ENCODE measurements around the gene LRRC27. TPM values are rescaled to one million over a fixed set of nuclear protein-coding genes. Genes with fewer than 3 reads are reported as not detected.

LRRC27 gene
- total RNA-seq, 1 donor from 2014 or later = 14.2 TPM

DNA sequence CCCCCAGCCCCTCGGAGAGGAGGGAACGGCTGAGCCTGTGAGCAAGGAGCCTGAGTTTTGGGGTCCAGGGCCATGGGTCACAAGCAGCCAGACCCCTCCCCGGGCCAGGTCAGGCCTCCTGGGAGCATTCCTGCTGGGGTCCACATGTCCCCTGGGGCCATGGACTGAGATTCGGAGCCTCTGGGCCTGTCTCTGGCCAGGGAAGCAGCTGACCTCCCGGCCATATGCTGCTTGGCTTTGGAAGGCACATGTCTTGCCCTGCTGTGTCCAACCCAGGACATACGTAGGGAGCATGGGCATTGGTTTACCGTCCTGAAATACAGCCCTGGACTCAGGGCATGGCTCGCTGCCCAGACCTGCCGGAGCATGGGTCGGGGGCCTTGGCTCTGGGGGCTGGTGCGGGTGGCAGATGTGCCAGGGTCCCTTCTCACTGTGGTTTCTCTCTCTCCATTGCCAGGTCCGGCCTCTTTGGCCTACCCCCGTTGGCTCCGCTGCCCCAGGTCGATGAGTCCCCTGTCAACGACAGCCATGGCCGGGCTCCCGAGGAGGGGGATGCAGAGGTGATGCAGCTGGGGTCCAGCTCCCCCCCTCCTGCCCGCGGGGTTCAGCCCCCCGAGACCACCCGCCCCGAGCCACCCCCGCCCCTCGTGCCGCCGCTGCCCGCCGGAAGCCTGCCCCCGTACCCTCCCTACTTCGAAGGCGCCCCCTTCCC is 72.3 kb downstream of the LRRC27 start:
- Mint-ChIP-seq H3K27ac (no peak overlapping the region), H3K36me3 (peaks cover 4% of the 10 kb centered on the region), H3K9me3 (no peaks in the 10 kb centered on the region), H3K4me1 (ENCODE audit: unreplicated experiment) (peaks cover 12% of the 10 kb centered on the region), H3K4me3 (no peak overlapping the region), H3K27me3 (no peaks in the 10 kb centered on the region)
- no peak for TF ChIP-seq CTCF (conservative IDR thresholded peaks at IDR 0.05)
- no peak for DNase-seq (ENCODE audit: extremely low spot score, unreplicated experiment)

- no peak overlapping the region for H3K4me3 Mint-ChIP-seq
- no peaks in the 10 kb centered on the region for H3K27me3 Mint-ChIP-seq
- H3K4me1 Mint-ChIP-seq (ENCODE audit: unreplicated experiment) = peaks cover 15% of the 10 kb centered on the region
- H3K36me3 Mint-ChIP-seq = peaks cover 4% of the 10 kb centered on the region
- H3K27ac Mint-ChIP-seq = no peak overlapping the region
- DNase-seq (ENCODE audit: extremely low spot score, unreplicated experiment) = no peak
- H3K9me3 Mint-ChIP-seq = no peaks in the 10 kb centered on the region
- TF ChIP-seq CTCF (conservative IDR thresholded peaks at IDR 0.05) = no peak
These were observed 73.0 kb downstream of the LRRC27 start for GRCh38 chr10:132404911-132405462.

- Mint-ChIP-seq H3K27me3 (no peaks in the 10 kb centered on the region), H3K4me1 (ENCODE audit: unreplicated experiment) (peaks cover 16% of the 10 kb centered on the region), H3K9me3 (no peaks in the 10 kb centered on the region), H3K36me3 (peaks cover 4% of the 10 kb centered on the region), H3K4me3 (peak overlapping the region; percentile 45), H3K27ac (peak overlapping the region; percentile 84)
- DNase-seq (ENCODE audit: extremely low spot score, unreplicated experiment) = no peak
- TF ChIP-seq CTCF (conservative IDR thresholded peaks at IDR 0.05) = no peak
These were observed 73.5 kb downstream of the LRRC27 start for GRCh38 chr10:132405463-132405991.

GRCh38 chr10:132406181-132406580 is 74.2 kb downstream of the LRRC27 start:
- Mint-ChIP-seq H3K4me3 (peak overlapping the region; percentile 45), H3K27ac (peak overlapping the region; percentile 84), H3K4me1 (ENCODE audit: unreplicated experiment) (peaks cover 16% of the 10 kb centered on the region), H3K36me3 (peaks cover 4% of the 10 kb centered on the region), H3K27me3 (no peaks in the 10 kb centered on the region), H3K9me3 (no peaks in the 10 kb centered on the region)
- DNase-seq (ENCODE audit: extremely low spot score, unreplicated experiment) = no peak
- TF ChIP-seq CTCF (conservative IDR thresholded peaks at IDR 0.05) = no peak

DNA sequence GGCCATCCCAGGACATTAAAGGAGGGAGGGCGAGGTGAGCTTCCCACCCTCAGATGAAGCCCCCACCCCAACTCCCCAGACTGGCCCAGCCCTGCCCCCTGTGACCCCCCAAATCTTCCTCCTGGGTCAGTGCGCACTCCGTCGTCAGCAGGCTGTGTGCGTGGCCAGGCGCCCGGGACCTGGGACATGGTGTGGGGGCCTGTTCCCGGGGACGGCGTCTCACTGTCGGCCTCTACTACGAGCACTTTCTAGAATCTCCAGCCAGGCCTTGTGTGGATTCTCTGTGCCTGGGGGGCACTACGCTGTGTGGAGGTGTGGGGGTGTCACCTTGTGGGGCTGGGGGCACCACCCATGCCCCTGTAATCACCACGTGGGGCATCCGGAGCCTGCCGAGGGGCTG is 74.8 kb downstream of the LRRC27 start:
- H3K27ac Mint-ChIP-seq = peak overlapping the region; percentile 99
- no peak overlapping the region for H3K4me3 Mint-ChIP-seq
- H3K4me1 Mint-ChIP-seq (ENCODE audit: unreplicated experiment) = peaks cover 22% of the 10 kb centered on the region
- no peaks in the 10 kb centered on the region for H3K9me3 Mint-ChIP-seq
- TF ChIP-seq CTCF (conservative IDR thresholded peaks at IDR 0.05) = no peak
- DNase-seq (ENCODE audit: extremely low spot score, unreplicated experiment) = no peak
- peaks cover 4% of the 10 kb centered on the region for H3K36me3 Mint-ChIP-seq
- H3K27me3 Mint-ChIP-seq = no peaks in the 10 kb centered on the region
